SK-N-MC (cell line): ENCODE data around the gene GMDS.

ENCODE experiments used
- EZH2 ChIP-seq: fragments of 200-600 bp; sonication (generic); IDR thresholded peaks from one replicate; pipeline ENCODE4 v1.6.1; 2017; ENCODE audit warnings: antibody characterized with exemption
- FOXP2 ChIP-seq: optimal IDR thresholded peaks from 2 replicates; pipeline ENCODE3; 2011; ENCODE audit warnings: mild to moderate bottlenecking, moderate library complexity; ENCODE audit not compliant: insufficient read depth; ENCODE audit errors: extremely low read length, control extremely low read depth
- POLR2AphosphoS5 ChIP-seq: IDR thresholded peaks from 2 replicates; pipeline ENCODE4 v1.6.1; 2012; ENCODE audit warnings: mild to moderate bottlenecking, low read depth, low read length, borderline replicate concordance

GRCh38 chr6:2162079-2162445 is 83.3 kb downstream of the GMDS start:
- TF ChIP-seq POLR2AphosphoS5 (no peak), EZH2 (no peak), FOXP2 (no peak)
